CD14-positive monocyte (primary cell): ENCODE measurements around the gene TRPV3. TPM values are rescaled to one million over a fixed set of nuclear protein-coding genes. Genes with fewer than 3 reads are reported as not detected.

Experiments
- DNase-seq, 3 donors: peaks; one replicate each; pipeline ENCODE4 v3.0.0-alpha.2; 2011 to 2022
- H2AFZ ChIP-seq: 2 replicates; pipeline ENCODE4 v1.6.0; 2012; ENCODE audit warnings: mild to moderate bottlenecking, low read depth, low read length, inconsistent platforms; ENCODE audit not compliant: insufficient read depth, poor library complexity, severe bottlenecking
- H3K27ac ChIP-seq, 2 donors: 1 replicate in 1 of 2; 2 replicates in 1 of 2; pipeline ENCODE4 v1.5.1; 2012 to 2013; ENCODE audit warnings: low read length in 2 of 2, control low read depth in 1 of 2, inconsistent platforms in 1 of 2, low read depth in 1 of 2, mild to moderate bottlenecking in 1 of 2
- H3K27me3 ChIP-seq, 2 donors: one replicate each; pipeline versions ENCODE4 v1.6.0 to v1.6.1; 2011 to 2013; ENCODE audit warnings: low read length in 2 of 2; ENCODE audit not compliant: control insufficient read depth in 2 of 2, insufficient read depth in 2 of 2
- H3K36me3 ChIP-seq, 2 donors: replicated peaks in 1 of 2; 1 replicate in 1 of 2; 2 replicates in 1 of 2; pipeline versions ENCODE4 v1.5.1 to v1.6.1; 2012 to 2013; ENCODE audit warnings: low read length in 2 of 2, control low read depth in 1 of 2, inconsistent platforms in 1 of 2, mild to moderate bottlenecking in 1 of 2; ENCODE audit not compliant: insufficient read depth in 2 of 2, control insufficient read depth in 1 of 2
- H3K4me1 ChIP-seq, 2 donors: 1 replicate in 1 of 2; 2 replicates in 1 of 2; pipeline versions ENCODE4 v1.5.1 to v1.6.1; 2012 to 2013; ENCODE audit warnings: low read length in 2 of 2, control low read depth in 1 of 2, inconsistent platforms in 1 of 2, mild to moderate bottlenecking in 1 of 2, moderate library complexity in 1 of 2; ENCODE audit not compliant: insufficient read depth in 2 of 2, control insufficient read depth in 1 of 2
- H3K4me2 ChIP-seq: replicated peaks from 2 replicates; pipeline ENCODE3; 2012; ENCODE audit warnings: low read length, moderate library complexity, mild to moderate bottlenecking; ENCODE audit not compliant: poor library complexity, severe bottlenecking; ENCODE audit errors: extremely low read depth
- H3K4me3 ChIP-seq, 3 experiments: fragments of 200-600 bp in 1 of 3; sonication (generic) in 1 of 3; replicated peaks in 1 of 3; 1 replicate in 2 of 3; 2 replicates in 1 of 3; pipeline ENCODE4 v1.5.1; 2011 to 2013; ENCODE audit warnings: low read length in 3 of 3, mild to moderate bottlenecking in 3 of 3, control low read depth in 2 of 3, low read depth in 2 of 3, inconsistent platforms in 1 of 3, moderate library complexity in 1 of 3
- H3K79me2 ChIP-seq: 2 replicates; pipeline ENCODE4 v1.6.0; 2012; ENCODE audit warnings: mild to moderate bottlenecking, control low read depth, inconsistent platforms, low read length, moderate library complexity; ENCODE audit not compliant: insufficient read depth
- H3K9ac ChIP-seq: 2 replicates; pipeline ENCODE4 v1.6.0; 2017; ENCODE audit warnings: low read length, mild to moderate bottlenecking; ENCODE audit not compliant: insufficient read depth, poor library complexity, severe bottlenecking
- H3K9me3 ChIP-seq, 2 donors: replicated peaks in 1 of 2; 1 replicate in 1 of 2; 2 replicates in 1 of 2; pipeline versions ENCODE4 v1.5.1 to v1.6.1; 2012 to 2013; ENCODE audit warnings: low read length in 2 of 2, control low read depth in 1 of 2; ENCODE audit not compliant: control insufficient read depth in 1 of 2, insufficient read depth in 1 of 2
- H4K20me1 ChIP-seq: 2 replicates; pipeline ENCODE4 v1.6.0; 2012; ENCODE audit warnings: mild to moderate bottlenecking, low read length, control low read depth, moderate library complexity; ENCODE audit not compliant: insufficient read depth
- H3K27ac Mint-ChIP-seq, 7 donors: one replicate each; pipeline ENCODE4 v1.8.0; 2020; ENCODE audit warnings: mild to moderate bottlenecking in 7 of 7, mixed read lengths in 7 of 7, moderate library complexity in 6 of 7, inconsistent platforms in 2 of 7
- H3K27me3 Mint-ChIP-seq, 3 donors: one replicate each; pipeline ENCODE4 v1.8.0; 2021 to 2022; ENCODE audit warnings: low read depth in 3 of 3, mild to moderate bottlenecking in 3 of 3, mixed read lengths in 3 of 3, moderate library complexity in 3 of 3, inconsistent platforms in 1 of 3
- H3K36me3 Mint-ChIP-seq, 2 donors: one replicate each; pipeline ENCODE4 v1.8.0; 2020; ENCODE audit warnings: mixed read lengths in 2 of 2, inconsistent platforms in 1 of 2, mild to moderate bottlenecking in 1 of 2
- H3K4me1 Mint-ChIP-seq: one replicate; pipeline ENCODE4 v1.8.0; 2020; ENCODE audit warnings: mild to moderate bottlenecking, mixed read lengths
- H3K4me3 Mint-ChIP-seq, 2 donors: one replicate each; pipeline ENCODE4 v1.8.0; 2020; ENCODE audit warnings: mild to moderate bottlenecking in 2 of 2, mixed read lengths in 2 of 2, moderate library complexity in 1 of 2
- H3K9me3 Mint-ChIP-seq, 7 donors: one replicate each; pipeline ENCODE4 v1.8.0; 2020 to 2022; ENCODE audit warnings: mixed read lengths in 7 of 7, mild to moderate bottlenecking in 6 of 7, moderate library complexity in 6 of 7, inconsistent platforms in 2 of 7
- CTCF ChIP-seq: fragments of 200-600 bp; IDR thresholded peaks from one replicate; pipeline ENCODE4 v1.8.0; 2022; ENCODE audit warnings: antibody characterized with exemption, mild to moderate bottlenecking
- WGBS: methylation state at CpG from one replicate; pipeline ENCODE4 v1.1.5; 2013; ENCODE audit warnings: missing lambda C conversion rate; ENCODE audit not compliant: insufficient coverage; 5-methylcytosine and 5-hydroxymethylcytosine counted together
- intact Hi-C, 2 donors: fragments of 100-400 bp; cut with micrococcal nuclease; formaldehyde crosslinking; loops; one replicate each; pipeline versions ENCODE4 v1.15.0 to v1.15.1; 2023
- polyA plus RNA-seq, 3 donors: library from polyadenylated mRNA; depleted of rRNA in 1 of 3; unstranded in 2 of 3; stranded (reverse) in 1 of 3; fragments of 300-500 nt in 2 of 3; fragments of >200 nt in 1 of 3; fragmentation: Illumina TruSeq in 2 of 3; gene quantifications; 1 replicate in 2 of 3; 2 replicates in 1 of 3; pipeline ENCODE4 v1.2.3, GENCODE V29; 2012 to 2021

TRPV3 gene
- polyA plus RNA-seq, 3 donors: 0.01 TPM; not detected in 2

- Mint-ChIP-seq H3K27me3 (peaks cover 3 to 8% (median 6%) of the 10 kb centered on the region in 3 donors), H3K4me1 (no peaks in the 10 kb centered on the region), H3K27ac (no peak overlapping the region), H3K36me3 (no peaks in the 10 kb centered on the region), H3K4me3 (no peak overlapping the region), H3K9me3 (peaks cover 0 to 15% (median 7%) of the 10 kb centered on the region in 7 donors)
- no peak overlapping the region for H3K27ac ChIP-seq
- no peak overlapping the region for H3K9ac ChIP-seq
- no peak overlapping the region for H3K4me2 ChIP-seq
- no peaks in the 10 kb centered on the region for H3K36me3 ChIP-seq
- no peak overlapping the region for H3K4me3 ChIP-seq
- intact Hi-C loops: no loop called here
- no peaks in the 10 kb centered on the region for H3K27me3 ChIP-seq
- no peaks in the 10 kb centered on the region for H4K20me1 ChIP-seq
- no peak overlapping the region for H2AFZ ChIP-seq
- no peaks in the 10 kb centered on the region for H3K4me1 ChIP-seq
- WGBS: no CpG with 5 or more reads among the region's 1 CpG
- DNase-seq: no peak
- no peak for TF ChIP-seq CTCF
- H3K9me3 ChIP-seq: no peaks in the 10 kb centered on the region
- H3K79me2 ChIP-seq: no peaks in the 10 kb centered on the region
These were observed 54.3 kb downstream of the TRPV3 start for GRCh38 chr17:3503285-3503684.

GRCh38 chr17:3502466-3502865, 55.1 kb downstream of the TRPV3 start:
- Histone ChIP-seq H2AFZ (no peak overlapping the region), H3K27ac (no peak overlapping the region), H3K4me1 (no peaks in the 10 kb centered on the region), H3K36me3 (no peaks in the 10 kb centered on the region), H3K27me3 (no peaks in the 10 kb centered on the region), H4K20me1 (no peaks in the 10 kb centered on the region), H3K9me3 (no peaks in the 10 kb centered on the region), H3K79me2 (no peaks in the 10 kb centered on the region), H3K4me3 (no peak overlapping the region), H3K9ac (no peak overlapping the region), H3K4me2 (no peak overlapping the region)
- Mint-ChIP-seq H3K9me3 (peaks cover 0 to 15% (median 7%) of the 10 kb centered on the region in 7 donors), H3K27me3 (peaks cover 3 to 8% (median 6%) of the 10 kb centered on the region in 3 donors), H3K36me3 (no peaks in the 10 kb centered on the region), H3K4me3 (no peak overlapping the region), H3K4me1 (no peaks in the 10 kb centered on the region), H3K27ac (no peak overlapping the region)
- no peak for TF ChIP-seq CTCF
- WGBS: 100% methylated on average over 2 of the region's 5 CpGs
- DNase-seq: no peak
- intact Hi-C loops: no loop called here
